ENCODE measurements around the gene DIPK1B. TPM values are rescaled to one million over a fixed set of nuclear protein-coding genes. Genes with fewer than 3 reads are reported as not detected.
A peak's percentile ranks its signal among the peaks of the same experiment; 100 is the strongest.

Gene DIPK1B
- total RNA-seq, 1 donor from 2014 or later: 2.2 TPM

DNA sequence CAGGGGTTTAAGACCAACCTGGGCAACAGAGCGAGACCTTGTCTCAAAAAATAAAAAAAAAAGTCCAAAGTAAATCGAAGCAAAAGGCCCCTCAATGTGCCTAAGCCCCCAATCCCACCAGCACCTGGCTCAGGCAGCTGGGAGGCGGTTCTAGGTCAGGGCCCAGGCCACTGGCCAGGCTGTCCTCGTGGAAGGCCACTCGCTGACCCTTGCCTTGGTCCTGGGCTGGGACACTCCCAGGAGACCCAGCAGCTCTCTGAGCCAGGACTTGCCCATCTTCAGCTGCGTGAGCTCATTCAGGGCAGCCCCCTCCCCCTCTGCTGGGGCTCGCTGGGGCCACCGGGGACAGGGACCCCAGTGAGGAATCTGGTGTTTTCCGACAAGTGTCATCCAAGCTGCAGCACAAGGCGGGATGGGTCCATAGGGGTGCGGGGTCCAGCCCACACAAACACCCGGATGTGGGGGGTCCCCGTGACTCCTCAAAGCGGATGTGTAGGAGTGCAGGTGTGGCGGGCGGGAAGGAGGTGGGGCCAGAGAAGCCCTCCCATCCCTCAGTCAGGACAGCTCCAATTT, 29.1 kb upstream of the DIPK1B start:
- intact Hi-C loops (cut with micrococcal nuclease): no loop called here
- no peaks in the 10 kb centered on the region for H3K27me3 Mint-ChIP-seq

DNA sequence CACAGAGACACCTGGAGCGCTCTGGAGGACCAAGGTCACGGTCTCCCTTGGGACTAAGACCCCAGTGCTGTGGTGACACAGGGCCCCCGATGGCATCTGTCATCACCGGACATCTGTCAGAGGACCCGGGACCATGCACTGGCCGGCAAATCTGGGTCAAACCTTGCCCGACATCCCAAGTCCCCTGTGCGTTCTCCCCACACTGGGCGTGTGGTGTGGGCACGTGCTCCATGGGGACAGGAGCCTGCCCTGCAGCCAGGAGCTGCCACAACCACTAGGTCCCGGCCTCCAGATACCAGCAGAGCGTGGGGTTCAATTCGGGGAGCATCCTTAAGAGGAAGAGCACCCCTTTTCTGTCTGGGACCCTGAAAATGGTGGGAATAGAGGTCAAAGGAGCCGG, 28.6 kb upstream of the DIPK1B start:
- TF ChIP-seq, protein P1, sequence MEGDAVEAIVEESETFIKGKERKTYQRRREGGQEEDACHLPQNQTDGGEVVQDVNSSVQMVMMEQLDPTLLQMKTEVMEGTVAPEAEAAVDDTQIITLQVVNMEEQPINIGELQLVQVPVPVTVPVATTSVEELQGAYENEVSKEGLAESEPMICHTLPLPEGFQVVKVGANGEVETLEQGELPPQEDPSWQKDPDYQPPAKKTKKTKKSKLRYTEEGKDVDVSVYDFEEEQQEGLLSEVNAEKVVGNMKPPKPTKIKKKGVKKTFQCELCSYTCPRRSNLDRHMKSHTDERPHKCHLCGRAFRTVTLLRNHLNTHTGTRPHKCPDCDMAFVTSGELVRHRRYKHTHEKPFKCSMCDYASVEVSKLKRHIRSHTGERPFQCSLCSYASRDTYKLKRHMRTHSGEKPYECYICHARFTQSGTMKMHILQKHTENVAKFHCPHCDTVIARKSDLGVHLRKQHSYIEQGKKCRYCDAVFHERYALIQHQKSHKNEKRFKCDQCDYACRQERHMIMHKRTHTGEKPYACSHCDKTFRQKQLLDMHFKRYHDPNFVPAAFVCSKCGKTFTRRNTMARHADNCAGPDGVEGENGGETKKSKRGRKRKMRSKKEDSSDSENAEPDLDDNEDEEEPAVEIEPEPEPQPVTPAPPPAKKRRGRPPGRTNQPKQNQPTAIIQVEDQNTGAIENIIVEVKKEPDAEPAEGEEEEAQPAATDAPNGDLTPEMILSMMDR (IDR thresholded peaks at IDR 0.05): no peak
- Mint-ChIP-seq H3K9me3 (no peaks in the 10 kb centered on the region), H3K4me3 (no peak overlapping the region), H3K36me3 (ENCODE audit: low read depth) (no peaks in the 10 kb centered on the region), H3K27me3 (no peaks in the 10 kb centered on the region), H3K4me1 (peaks cover 13% of the 10 kb centered on the region), H3K27ac (no peak overlapping the region)
- POLR2A ChIA-PET: no interaction called here
- no peak for ATAC-seq (ENCODE audit: low read depth)
- CTCF ChIA-PET: no interaction called here
- no peak for DNase-seq
- intact Hi-C loops (cut with micrococcal nuclease): no loop called here

More for the DNA sequence above, 29.1 kb upstream of the DIPK1B start:
- CTCF ChIA-PET: no interaction called here
- H3K9me3 Mint-ChIP-seq: no peaks in the 10 kb centered on the region
- H3K36me3 Mint-ChIP-seq (ENCODE audit: low read depth): no peaks in the 10 kb centered on the region
- H3K4me3 Mint-ChIP-seq: no peak overlapping the region
- POLR2A ChIA-PET: interaction anchor here (0.5 kb wide), 1 partner anchor 193 kb away, joined by 8 read pairs; no protein-coding TSS in a partner anchor
- TF ChIP-seq, protein P1 (IDR thresholded peaks at IDR 0.05): no peak
- no peak overlapping the region for H3K27ac Mint-ChIP-seq
- H3K4me1 Mint-ChIP-seq: peaks cover 11% of the 10 kb centered on the region
- DNase-seq (no peak), ATAC-seq (ENCODE audit: low read depth) (no peak)

DNA sequence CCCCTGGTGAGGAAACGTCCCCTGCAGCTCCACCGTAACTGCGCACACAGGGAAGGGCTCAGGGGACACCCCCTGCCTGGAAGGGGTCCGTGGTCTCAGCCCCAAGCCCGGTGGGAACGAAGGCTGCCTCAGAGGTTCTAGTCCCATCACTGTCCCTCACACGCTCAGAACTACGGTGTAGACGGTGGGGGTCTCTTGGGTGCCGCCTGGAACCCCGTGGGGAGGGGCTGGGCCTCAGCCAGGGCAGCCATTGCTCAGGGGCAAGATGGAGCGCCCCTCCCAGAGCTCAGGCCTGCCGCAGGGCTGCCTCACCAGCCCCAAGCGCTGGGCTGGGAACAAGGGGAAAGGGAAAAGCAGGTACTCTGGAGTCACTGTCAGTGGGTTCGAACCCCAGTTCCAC, 28.0 kb upstream of the DIPK1B start:
- DNase-seq (no peak), ATAC-seq (ENCODE audit: low read depth) (no peak)
- intact Hi-C loops (cut with micrococcal nuclease): no loop called here
- ChIA-PET POLR2A (no interaction called here), CTCF (no interaction called here)
- no peaks in the 10 kb centered on the region for H3K36me3 Mint-ChIP-seq (ENCODE audit: low read depth)
- TF ChIP-seq, protein P1 (IDR thresholded peaks at IDR 0.05): no peak
- H3K9me3 Mint-ChIP-seq: no peaks in the 10 kb centered on the region
- H3K4me1 Mint-ChIP-seq: peaks cover 13% of the 10 kb centered on the region
- H3K4me3 Mint-ChIP-seq: no peak overlapping the region
- no peak overlapping the region for H3K27ac Mint-ChIP-seq
- no peaks in the 10 kb centered on the region for H3K27me3 Mint-ChIP-seq

DNA sequence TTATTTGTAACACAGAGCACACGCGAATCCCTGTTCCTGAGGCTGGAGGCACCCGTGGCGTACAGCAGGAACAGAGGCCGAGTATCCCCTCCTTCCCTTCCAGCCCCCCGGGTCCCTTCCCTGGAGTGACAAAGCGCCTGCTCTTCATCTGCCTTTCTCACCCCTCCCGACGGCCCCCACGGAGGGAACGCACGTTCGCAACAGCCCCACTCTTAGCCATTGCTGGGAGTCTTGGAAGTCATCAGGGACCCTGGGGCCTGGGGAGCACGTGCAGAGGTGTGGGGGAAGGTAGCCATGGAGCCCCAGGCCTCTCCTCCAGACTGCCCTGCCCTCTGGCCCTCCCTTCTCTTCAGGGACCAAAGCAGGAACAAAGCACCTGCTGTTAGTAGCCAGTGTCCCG, 27.6 kb upstream of the DIPK1B start:
- DNase-seq (no peak), ATAC-seq (ENCODE audit: low read depth) (no peak)
- intact Hi-C loops (cut with micrococcal nuclease): loop anchor here (5.0 kb wide), 2 partner anchors 43 to 202 kb away; partner anchors contain the start of gene SEC16A
- no peaks in the 10 kb centered on the region for H3K27me3 Mint-ChIP-seq
- peaks cover 11% of the 10 kb centered on the region for H3K4me1 Mint-ChIP-seq
- POLR2A ChIA-PET: no interaction called here
- TF ChIP-seq, protein P1 (IDR thresholded peaks at IDR 0.05): no peak
- no peaks in the 10 kb centered on the region for H3K9me3 Mint-ChIP-seq
- H3K36me3 Mint-ChIP-seq (ENCODE audit: low read depth): no peaks in the 10 kb centered on the region
- no peak overlapping the region for H3K4me3 Mint-ChIP-seq
- no peak overlapping the region for H3K27ac Mint-ChIP-seq
- CTCF ChIA-PET: no interaction called here

DNA sequence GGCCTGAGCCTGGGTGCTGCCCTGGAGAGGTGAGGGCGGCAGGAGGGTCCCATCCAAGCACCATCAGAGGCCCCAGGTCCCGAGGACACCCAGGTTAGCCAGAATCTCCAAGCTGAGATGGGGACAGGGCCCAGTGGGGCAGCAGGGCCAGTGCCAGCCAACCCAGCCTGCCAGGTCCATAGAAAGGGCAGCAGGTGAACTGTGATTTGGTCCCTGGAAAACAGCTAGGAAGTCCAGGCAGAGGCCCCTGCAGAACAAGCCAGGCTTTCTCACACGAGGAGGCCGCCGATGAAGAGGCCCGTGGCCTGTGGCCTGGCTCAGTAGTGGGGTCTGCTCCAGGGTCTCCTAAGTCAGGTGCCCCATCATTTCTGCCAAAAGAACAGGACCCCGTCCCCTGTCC, 27.2 kb upstream of the DIPK1B start:
- intact Hi-C loops (cut with micrococcal nuclease): loop anchor here (5.0 kb wide), 2 partner anchors 42 to 203 kb away; partner anchors contain the start of gene SEC16A
- no peak for DNase-seq
- no peak for ATAC-seq (ENCODE audit: low read depth)
- Mint-ChIP-seq H3K4me1 (peaks cover 10% of the 10 kb centered on the region), H3K27ac (no peak overlapping the region), H3K36me3 (ENCODE audit: low read depth) (no peaks in the 10 kb centered on the region), H3K27me3 (no peaks in the 10 kb centered on the region), H3K4me3 (peak overlapping the region; percentile 15), H3K9me3 (no peaks in the 10 kb centered on the region)
- ChIA-PET CTCF (no interaction called here), POLR2A (no interaction called here)
- TF ChIP-seq, protein P1 (IDR thresholded peaks at IDR 0.05): no peak
